ENCODE data around the gene PROSER3. TPM values are rescaled to one million over a fixed set of nuclear protein-coding genes. Genes with fewer than 3 reads are reported as not detected.
A peak's percentile ranks its signal among the peaks of the same experiment; 100 is the strongest.

The PROSER3 gene
- total and polyA plus RNA-seq, 2 of the 13 experiments (the other 11 are each of a cell fraction or from before 2014, with no cell fraction given), result 5.1 to 5.7 TPM

- TF ChIP-seq IKZF5 (CRISPR knock-in tag; IDR thresholded peaks at IDR 0.05) (no peak), ZBTB7B (CRISPR knock-in tag; IDR thresholded peaks at IDR 0.05) (peak; percentile 61; the same call in 1 of the 2 replicates), PTBP1 (IDR thresholded peaks at IDR 0.05; ENCODE audit: low read depth, low read length, poor library complexity, severe bottlenecking) (no peak), ZNF841 (CRISPR knock-in tag; IDR thresholded peaks at IDR 0.05; ENCODE audit: borderline replicate concordance) (no peak), ZNF335 (CRISPR knock-in tag; IDR thresholded peaks at IDR 0.05) (no peak), PAF1 (CRISPR knock-in tag; IDR thresholded peaks at IDR 0.05) (no peak), NFIB (CRISPR knock-in tag; IDR thresholded peaks at IDR 0.05; ENCODE audit: borderline replicate concordance) (no peak), RAD51 (IDR thresholded peaks at IDR 0.05; ENCODE audit: borderline replicate concordance) (no peak), ZNF296 (CRISPR knock-in tag; conservative IDR thresholded peaks at IDR 0.05) (no peak), GATAD2A (CRISPR knock-in tag; IDR thresholded peaks at IDR 0.05) (0 out of 2 replicates have a peak, but pooled peaks have one; percentile 37), GPBP1L1 (CRISPR knock-in tag; IDR thresholded peaks at IDR 0.05) (no peak), ZNF564 (CRISPR knock-in tag; IDR thresholded peaks at IDR 0.05) (no peak), SRF (IDR thresholded peaks at IDR 0.05; ENCODE audit: low read depth, low read length) (no peak), FOXP1 (IDR thresholded peaks at IDR 0.05) (no peak), FOXP1 (CRISPR knock-in tag; IDR thresholded peaks at IDR 0.05) (no peak), ZFP82 (CRISPR knock-in tag; IDR thresholded peaks at IDR 0.05; ENCODE audit: borderline replicate concordance) (no peak), DPF2 (CRISPR knock-in tag; IDR thresholded peaks at IDR 0.05; ENCODE audit: borderline replicate concordance, low read depth) (no peak), ZNF160 (CRISPR knock-in tag; IDR thresholded peaks at IDR 0.05) (no peak), ZNF816 (CRISPR knock-in tag; IDR thresholded peaks at IDR 0.05; ENCODE audit: borderline replicate concordance) (no peak), HDAC2 (CRISPR knock-in tag; IDR thresholded peaks at IDR 0.05) (no peak), ZNF281 (CRISPR knock-in tag; IDR thresholded peaks at IDR 0.05; ENCODE audit: borderline replicate concordance) (no peak), TBP (CRISPR knock-in tag; IDR thresholded peaks at IDR 0.05) (no peak), ZNF557 (CRISPR knock-in tag; IDR thresholded peaks at IDR 0.05) (no peak), GABPB1 (CRISPR knock-in tag; IDR thresholded peaks at IDR 0.05) (peak; percentile 41; the same call in 1 of the 2 replicates), TRIM24 (CRISPR knock-in tag; IDR thresholded peaks at IDR 0.05) (no peak)
Observed at GRCh38 chr19:35767288-35768081, 9.5 kb downstream of the PROSER3 start (continued).

Measured in HepG2 (cell line).